Fibroblast of pulmonary artery (primary cell): ENCODE measurements around the gene PCDHGA8.

Source experiments
- DNase-seq: peaks from one replicate; pipeline ENCODE4 v3.0.0-alpha.2; 2010; ENCODE audit warnings: low read depth
- H3K4me3 ChIP-seq: replicated peaks from 2 replicates; pipeline ENCODE4 v1.5.1; 2011; ENCODE audit warnings: low read depth, mild to moderate bottlenecking, control low read depth, low read length, moderate library complexity
- CTCF ChIP-seq: IDR thresholded peaks from 2 replicates; pipeline ENCODE4 v1.5.1; 2011; ENCODE audit warnings: mild to moderate bottlenecking, control low read depth, low read length, inconsistent platforms; ENCODE audit errors: missing control alignments

PCDHGA8 gene

GRCh38 chr5:141351591-141351990, 40.8 kb upstream of the PCDHGA8 start:
- TF ChIP-seq CTCF, result no peak
- DNase-seq, result no peak
- no peak overlapping the region for H3K4me3 ChIP-seq

GRCh38 chr5:141354900-141355469, 37.4 kb upstream of the PCDHGA8 start, which contains the start of gene PCDHGA4:
Gene PCDHGA4, plus strand, starts transcription at chr5:141355021. Its CDS starts 87 bp downstream, at chr5:141355108.
- TF ChIP-seq CTCF, result peak; percentile 50
- peak; percentile 49 for DNase-seq
- peak within 1 kb of the TSS; percentile 47 for H3K4me3 ChIP-seq

GRCh38 chr5:141355641-141356040, 36.8 kb upstream of the PCDHGA8 start:
- H3K4me3 ChIP-seq, result peak overlapping the region; percentile 47
- TF ChIP-seq CTCF, result no peak
- DNase-seq, result no peak

GRCh38 chr5:141356133-141356532, 36.3 kb upstream of the PCDHGA8 start:
- TF ChIP-seq CTCF, result no peak
- no peak overlapping the region for H3K4me3 ChIP-seq
- no peak for DNase-seq

GRCh38 chr5:141356950-141357349, 35.5 kb upstream of the PCDHGA8 start:
- DNase-seq, result no peak
- H3K4me3 ChIP-seq, result no peak overlapping the region
- no peak for TF ChIP-seq CTCF

- H3K4me3 ChIP-seq, result peak within 1 kb of the TSS; percentile 47
- DNase-seq, result peak; percentile 66
- peak; percentile 44 for TF ChIP-seq CTCF
Measured at GRCh38 chr5:141359790-141360426, 32.5 kb upstream of the PCDHGA8 start, which contains the start of gene PCDHGB2. Gene PCDHGB2, plus strand, starts transcription at chr5:141359994. Its CDS starts 142 bp downstream, at chr5:141360136.
